HepG2 (cell line): Measurements from ENCODE around the gene SLC2A6. TPM values are rescaled to one million over a fixed set of nuclear protein-coding genes. Genes with fewer than 3 reads are reported as not detected.

ENCODE experiments used
- HDAC1 ChIP-seq: sonication (generic); formaldehyde crosslinking; IDR thresholded peaks from 2 replicates; pipeline ENCODE4 v1.5.1; 2020; ENCODE audit warnings: mild to moderate bottlenecking, missing genetic modification reagents
- HNF4A ChIP-seq: sonication (generic); formaldehyde crosslinking; IDR thresholded peaks from 2 replicates; pipeline ENCODE4 v1.4.0; 2020; ENCODE audit warnings: missing genetic modification reagents
- IRX3 ChIP-seq: sonication (generic); formaldehyde crosslinking; IDR thresholded peaks from 2 replicates; pipeline ENCODE4 v1.8.1; 2023; ENCODE audit warnings: mild to moderate bottlenecking, low read depth, missing genetic modification reagents, borderline replicate concordance
- MED1 ChIP-seq: sonication (generic); formaldehyde crosslinking; IDR thresholded peaks from 2 replicates; pipeline ENCODE4 v1.4.0; 2020; ENCODE audit warnings: missing genetic modification reagents
- MTA1 ChIP-seq: sonication (generic); formaldehyde crosslinking; IDR thresholded peaks from 2 replicates; pipeline ENCODE4 v1.4.0; 2020; ENCODE audit warnings: missing genetic modification reagents, mild to moderate bottlenecking, borderline replicate concordance
- UBTF ChIP-seq: sonication (generic); formaldehyde crosslinking; IDR thresholded peaks from 2 replicates; pipeline ENCODE4 v1.4.0; 2020; ENCODE audit warnings: mild to moderate bottlenecking, missing genetic modification reagents
- ZC3H4 ChIP-seq: sonication (generic); formaldehyde crosslinking; IDR thresholded peaks from 2 replicates; pipeline ENCODE4 v1.4.0; 2020; ENCODE audit warnings: missing genetic modification reagents, borderline replicate concordance
- ZMYM3 ChIP-seq: sonication (generic); formaldehyde crosslinking; IDR thresholded peaks from 2 replicates; pipeline ENCODE4 v1.5.1; 2020; ENCODE audit warnings: mild to moderate bottlenecking, missing genetic modification reagents
- ZNF234 ChIP-seq: sonication (generic); formaldehyde crosslinking; conservative IDR thresholded peaks from 2 replicates; pipeline ENCODE4 v1.5.1; 2020; ENCODE audit warnings: mild to moderate bottlenecking, missing genetic modification reagents
- ZNF564 ChIP-seq: sonication (generic); formaldehyde crosslinking; IDR thresholded peaks from 2 replicates; pipeline ENCODE4 v1.8.1; 2023; ENCODE audit warnings: mild to moderate bottlenecking, missing genetic modification reagents
- ZNF614 ChIP-seq: IDR thresholded peaks from 2 replicates; pipeline ENCODE4 v1.6.1; 2018; ENCODE audit warnings: missing biosample characterization, missing genetic modification reagents, inconsistent platforms, borderline replicate concordance
- ZNF777 ChIP-seq: sonication (generic); formaldehyde crosslinking; IDR thresholded peaks from 2 replicates; pipeline ENCODE4 v1.4.0; 2020; ENCODE audit warnings: missing genetic modification reagents
- ZNF780A ChIP-seq: sonication (generic); formaldehyde crosslinking; IDR thresholded peaks from 2 replicates; pipeline ENCODE4 v1.8.0; 2022; ENCODE audit warnings: mild to moderate bottlenecking, missing genetic modification reagents, moderate library complexity
- polyA plus RNA-seq, 8 experiments: library from polyadenylated mRNA; depleted of rRNA in 3 of 8; stranded (reverse) in 7 of 8; unstranded in 1 of 8; fragments of >200 nt; fragmentation: Illumina TruSeq in 4 of 8; extraction: Trizol in 4 of 8; gene quantifications; 2 replicates each; pipeline versions ENCODE4 v1.2.1 to v1.2.3, GENCODE V29; 2011 to 2016; ENCODE audit warnings: low read depth in 4 of 8, missing spikeins in 1 of 8, mixed read lengths in 1 of 8; ENCODE audit not compliant: insufficient read depth in 1 of 8
- total RNA-seq, 5 experiments: library from RNA; depleted of rRNA; stranded (reverse); fragments of >200 nt; fragmentation: Illumina TruSeq; extraction: Trizol; gene quantifications; 2 replicates each; pipeline ENCODE4 v1.2.3, GENCODE V29; 2016; ENCODE audit warnings: low read depth in 1 of 5
- TF ChIP-seq, protein P1 (sequence below): sonication (generic); formaldehyde crosslinking; IDR thresholded peaks from 2 replicates; pipeline ENCODE4 v1.5.1; 2020; ENCODE audit warnings: mild to moderate bottlenecking, missing genetic modification reagents, borderline replicate concordance
- TF ChIP-seq, protein P2 (sequence below): sonication (generic); formaldehyde crosslinking; conservative IDR thresholded peaks from 2 replicates; pipeline ENCODE4 v1.4.0; 2020; ENCODE audit warnings: mild to moderate bottlenecking, missing genetic modification reagents, moderate library complexity
- TF ChIP-seq, protein P3 (sequence below): sonication (generic); formaldehyde crosslinking; IDR thresholded peaks from 2 replicates; pipeline ENCODE4 v1.9.0; 2022; ENCODE audit warnings: missing genetic modification reagents, mild to moderate bottlenecking, borderline replicate concordance

The SLC2A6 gene
- total and polyA plus RNA-seq, 2 of the 13 experiments (the other 11 are each of a cell fraction or from before 2014, with no cell fraction given), result 4.1 to 15.0 TPM

- TF ChIP-seq UBTF (CRISPR knock-in tag) (peak; percentile 69), MED1 (CRISPR knock-in tag) (peak; percentile 45; the same call in 1 of the 2 replicates), ZNF777 (0 out of 2 replicates have a peak, but pooled peaks have one; percentile 35), ZMYM3 (CRISPR knock-in tag) (peak; percentile 52), ZNF780A (CRISPR knock-in tag) (no peak), ZC3H4 (CRISPR knock-in tag) (no peak), ZNF234 (CRISPR knock-in tag) (no peak), HDAC1 (CRISPR knock-in tag) (peak; percentile 56; the same call in 1 of the 2 replicates), IRX3 (CRISPR knock-in tag) (no peak), MTA1 (peak; percentile 36; the same call in 1 of the 2 replicates), HNF4A (CRISPR knock-in tag) (peak; percentile 82), ZNF614 (CRISPR knock-in tag) (peak; percentile 60; the same call in 1 of the 2 replicates), ZNF564 (CRISPR knock-in tag) (no peak)
- TF ChIP-seq, protein P1, sequence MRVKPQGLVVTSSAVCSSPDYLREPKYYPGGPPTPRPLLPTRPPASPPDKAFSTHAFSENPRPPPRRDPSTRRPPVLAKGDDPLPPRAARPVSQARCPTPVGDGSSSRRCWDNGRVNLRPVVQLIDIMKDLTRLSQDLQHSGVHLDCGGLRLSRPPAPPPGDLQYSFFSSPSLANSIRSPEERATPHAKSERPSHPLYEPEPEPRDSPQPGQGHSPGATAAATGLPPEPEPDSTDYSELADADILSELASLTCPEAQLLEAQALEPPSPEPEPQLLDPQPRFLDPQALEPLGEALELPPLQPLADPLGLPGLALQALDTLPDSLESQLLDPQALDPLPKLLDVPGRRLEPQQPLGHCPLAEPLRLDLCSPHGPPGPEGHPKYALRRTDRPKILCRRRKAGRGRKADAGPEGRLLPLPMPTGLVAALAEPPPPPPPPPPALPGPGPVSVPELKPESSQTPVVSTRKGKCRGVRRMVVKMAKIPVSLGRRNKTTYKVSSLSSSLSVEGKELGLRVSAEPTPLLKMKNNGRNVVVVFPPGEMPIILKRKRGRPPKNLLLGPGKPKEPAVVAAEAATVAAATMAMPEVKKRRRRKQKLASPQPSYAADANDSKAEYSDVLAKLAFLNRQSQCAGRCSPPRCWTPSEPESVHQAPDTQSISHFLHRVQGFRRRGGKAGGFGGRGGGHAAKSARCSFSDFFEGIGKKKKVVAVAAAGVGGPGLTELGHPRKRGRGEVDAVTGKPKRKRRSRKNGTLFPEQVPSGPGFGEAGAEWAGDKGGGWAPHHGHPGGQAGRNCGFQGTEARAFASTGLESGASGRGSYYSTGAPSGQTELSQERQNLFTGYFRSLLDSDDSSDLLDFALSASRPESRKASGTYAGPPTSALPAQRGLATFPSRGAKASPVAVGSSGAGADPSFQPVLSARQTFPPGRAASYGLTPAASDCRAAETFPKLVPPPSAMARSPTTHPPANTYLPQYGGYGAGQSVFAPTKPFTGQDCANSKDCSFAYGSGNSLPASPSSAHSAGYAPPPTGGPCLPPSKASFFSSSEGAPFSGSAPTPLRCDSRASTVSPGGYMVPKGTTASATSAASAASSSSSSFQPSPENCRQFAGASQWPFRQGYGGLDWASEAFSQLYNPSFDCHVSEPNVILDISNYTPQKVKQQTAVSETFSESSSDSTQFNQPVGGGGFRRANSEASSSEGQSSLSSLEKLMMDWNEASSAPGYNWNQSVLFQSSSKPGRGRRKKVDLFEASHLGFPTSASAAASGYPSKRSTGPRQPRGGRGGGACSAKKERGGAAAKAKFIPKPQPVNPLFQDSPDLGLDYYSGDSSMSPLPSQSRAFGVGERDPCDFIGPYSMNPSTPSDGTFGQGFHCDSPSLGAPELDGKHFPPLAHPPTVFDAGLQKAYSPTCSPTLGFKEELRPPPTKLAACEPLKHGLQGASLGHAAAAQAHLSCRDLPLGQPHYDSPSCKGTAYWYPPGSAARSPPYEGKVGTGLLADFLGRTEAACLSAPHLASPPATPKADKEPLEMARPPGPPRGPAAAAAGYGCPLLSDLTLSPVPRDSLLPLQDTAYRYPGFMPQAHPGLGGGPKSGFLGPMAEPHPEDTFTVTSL (CRISPR knock-in tag), result no peak
- TF ChIP-seq, protein P2, sequence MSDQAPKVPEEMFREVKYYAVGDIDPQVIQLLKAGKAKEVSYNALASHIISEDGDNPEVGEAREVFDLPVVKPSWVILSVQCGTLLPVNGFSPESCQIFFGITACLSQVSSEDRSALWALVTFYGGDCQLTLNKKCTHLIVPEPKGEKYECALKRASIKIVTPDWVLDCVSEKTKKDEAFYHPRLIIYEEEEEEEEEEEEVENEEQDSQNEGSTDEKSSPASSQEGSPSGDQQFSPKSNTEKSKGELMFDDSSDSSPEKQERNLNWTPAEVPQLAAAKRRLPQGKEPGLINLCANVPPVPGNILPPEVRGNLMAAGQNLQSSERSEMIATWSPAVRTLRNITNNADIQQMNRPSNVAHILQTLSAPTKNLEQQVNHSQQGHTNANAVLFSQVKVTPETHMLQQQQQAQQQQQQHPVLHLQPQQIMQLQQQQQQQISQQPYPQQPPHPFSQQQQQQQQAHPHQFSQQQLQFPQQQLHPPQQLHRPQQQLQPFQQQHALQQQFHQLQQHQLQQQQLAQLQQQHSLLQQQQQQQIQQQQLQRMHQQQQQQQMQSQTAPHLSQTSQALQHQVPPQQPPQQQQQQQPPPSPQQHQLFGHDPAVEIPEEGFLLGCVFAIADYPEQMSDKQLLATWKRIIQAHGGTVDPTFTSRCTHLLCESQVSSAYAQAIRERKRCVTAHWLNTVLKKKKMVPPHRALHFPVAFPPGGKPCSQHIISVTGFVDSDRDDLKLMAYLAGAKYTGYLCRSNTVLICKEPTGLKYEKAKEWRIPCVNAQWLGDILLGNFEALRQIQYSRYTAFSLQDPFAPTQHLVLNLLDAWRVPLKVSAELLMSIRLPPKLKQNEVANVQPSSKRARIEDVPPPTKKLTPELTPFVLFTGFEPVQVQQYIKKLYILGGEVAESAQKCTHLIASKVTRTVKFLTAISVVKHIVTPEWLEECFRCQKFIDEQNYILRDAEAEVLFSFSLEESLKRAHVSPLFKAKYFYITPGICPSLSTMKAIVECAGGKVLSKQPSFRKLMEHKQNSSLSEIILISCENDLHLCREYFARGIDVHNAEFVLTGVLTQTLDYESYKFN (CRISPR knock-in tag), result peak; percentile 45; the same call in 1 of the 2 replicates
- TF ChIP-seq, protein P3, sequence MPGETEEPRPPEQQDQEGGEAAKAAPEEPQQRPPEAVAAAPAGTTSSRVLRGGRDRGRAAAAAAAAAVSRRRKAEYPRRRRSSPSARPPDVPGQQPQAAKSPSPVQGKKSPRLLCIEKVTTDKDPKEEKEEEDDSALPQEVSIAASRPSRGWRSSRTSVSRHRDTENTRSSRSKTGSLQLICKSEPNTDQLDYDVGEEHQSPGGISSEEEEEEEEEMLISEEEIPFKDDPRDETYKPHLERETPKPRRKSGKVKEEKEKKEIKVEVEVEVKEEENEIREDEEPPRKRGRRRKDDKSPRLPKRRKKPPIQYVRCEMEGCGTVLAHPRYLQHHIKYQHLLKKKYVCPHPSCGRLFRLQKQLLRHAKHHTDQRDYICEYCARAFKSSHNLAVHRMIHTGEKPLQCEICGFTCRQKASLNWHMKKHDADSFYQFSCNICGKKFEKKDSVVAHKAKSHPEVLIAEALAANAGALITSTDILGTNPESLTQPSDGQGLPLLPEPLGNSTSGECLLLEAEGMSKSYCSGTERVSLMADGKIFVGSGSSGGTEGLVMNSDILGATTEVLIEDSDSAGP (CRISPR knock-in tag), result peak; percentile 45; the same call in 1 of the 2 replicates
Measured at GRCh38 chr9:133448487-133448972, 30.4 kb downstream of the SLC2A6 start (continued).
